M059J (cell line): ENCODE measurements around the gene PPP1R13B. TPM values are rescaled to one million over a fixed set of nuclear protein-coding genes. Genes with fewer than 3 reads are reported as not detected.

Source experiments
- DNase-seq: peaks from one replicate; pipeline ENCODE4 v3.0.0-alpha.2; 2012; ENCODE audit warnings: low read depth
- total RNA-seq: library from RNA; depleted of rRNA; stranded (reverse); fragments of >200 nt; shearing (Covaris generic); gene quantifications from 2 replicates; pipeline ENCODE4 v1.2.3, GENCODE V29; 2014

PPP1R13B gene
- total RNA-seq, 1 experiment from 2014 or later = 3.1 TPM

- no peak for DNase-seq
Measured at GRCh38 chr14:103881268-103882201, 34.2 kb upstream of the PPP1R13B start.

GRCh38 chr14:103880348-103881267 is 33.2 kb upstream of the PPP1R13B start:
- DNase-seq = peak; percentile 77

- no peak for DNase-seq
Measured at GRCh38 chr14:103879570-103880347, 32.4 kb upstream of the PPP1R13B start.

GRCh38 chr14:103879118-103879569 is 31.8 kb upstream of the PPP1R13B start:
- no peak for DNase-seq

- no peak for DNase-seq
Measured at GRCh38 chr14:103878180-103878579, 30.8 kb upstream of the PPP1R13B start.

GRCh38 chr14:103875010-103875409 is 27.6 kb upstream of the PPP1R13B start:
- DNase-seq = no peak

GRCh38 chr14:103872481-103873113 is 25.2 kb upstream of the PPP1R13B start:
- DNase-seq = no peak

GRCh38 chr14:103871596-103872480 is 24.5 kb upstream of the PPP1R13B start:
- DNase-seq = no peak

- no peak for DNase-seq
Measured at GRCh38 chr14:103870891-103871595, 23.7 kb upstream of the PPP1R13B start.

- no peak for DNase-seq
Measured at GRCh38 chr14:103870144-103870876, 22.9 kb upstream of the PPP1R13B start.

- no peak for DNase-seq
Measured at GRCh38 chr14:103869406-103870143, 22.2 kb upstream of the PPP1R13B start.

- DNase-seq = no peak
Measured at GRCh38 chr14:103868242-103868897, 21.0 kb upstream of the PPP1R13B start.

GRCh38 chr14:103867523-103867953 is 20.2 kb upstream of the PPP1R13B start:
- no peak for DNase-seq

GRCh38 chr14:103867020-103867419 is 19.6 kb upstream of the PPP1R13B start:
- DNase-seq = no peak

- no peak for DNase-seq
Measured at GRCh38 chr14:103863245-103863644, 15.9 kb upstream of the PPP1R13B start.

GRCh38 chr14:103862393-103862782 is 15.0 kb upstream of the PPP1R13B start:
- DNase-seq = peak; percentile 64
